AG09319 (cell line): ENCODE data around the gene RPL14.

Source experiments
- DNase-seq: peaks from one replicate; pipeline ENCODE4 v3.0.0-alpha.2; 2010; ENCODE audit warnings: low read depth; ENCODE audit errors: extremely low read depth
- TF ChIP-seq, protein P1 (sequence below): IDR thresholded peaks from 2 replicates; pipeline ENCODE4 v1.5.1; 2011; ENCODE audit warnings: low read depth, mild to moderate bottlenecking, inconsistent platforms, low read length, moderate library complexity

The RPL14 gene

DNA sequence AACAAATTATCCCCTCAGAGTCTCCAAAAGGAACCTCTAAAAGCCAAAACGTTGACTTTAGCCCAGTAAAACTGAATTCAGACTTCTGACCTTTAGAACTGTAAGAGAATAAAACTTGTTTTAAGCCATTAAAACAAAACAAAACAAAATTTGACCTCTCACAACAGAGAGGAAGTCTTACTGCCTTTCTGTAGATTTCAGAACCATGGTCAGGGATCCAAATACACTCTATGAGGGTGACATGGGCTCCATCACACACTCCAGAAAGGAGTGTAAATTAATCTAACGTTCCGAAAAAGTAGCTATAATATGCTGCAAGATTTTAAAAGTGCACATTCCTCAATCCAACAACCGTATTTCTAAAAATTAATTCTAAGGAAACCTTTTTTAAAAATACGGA is 19.2 kb upstream of the RPL14 start:
- DNase-seq = no peak
- TF ChIP-seq, protein P1, sequence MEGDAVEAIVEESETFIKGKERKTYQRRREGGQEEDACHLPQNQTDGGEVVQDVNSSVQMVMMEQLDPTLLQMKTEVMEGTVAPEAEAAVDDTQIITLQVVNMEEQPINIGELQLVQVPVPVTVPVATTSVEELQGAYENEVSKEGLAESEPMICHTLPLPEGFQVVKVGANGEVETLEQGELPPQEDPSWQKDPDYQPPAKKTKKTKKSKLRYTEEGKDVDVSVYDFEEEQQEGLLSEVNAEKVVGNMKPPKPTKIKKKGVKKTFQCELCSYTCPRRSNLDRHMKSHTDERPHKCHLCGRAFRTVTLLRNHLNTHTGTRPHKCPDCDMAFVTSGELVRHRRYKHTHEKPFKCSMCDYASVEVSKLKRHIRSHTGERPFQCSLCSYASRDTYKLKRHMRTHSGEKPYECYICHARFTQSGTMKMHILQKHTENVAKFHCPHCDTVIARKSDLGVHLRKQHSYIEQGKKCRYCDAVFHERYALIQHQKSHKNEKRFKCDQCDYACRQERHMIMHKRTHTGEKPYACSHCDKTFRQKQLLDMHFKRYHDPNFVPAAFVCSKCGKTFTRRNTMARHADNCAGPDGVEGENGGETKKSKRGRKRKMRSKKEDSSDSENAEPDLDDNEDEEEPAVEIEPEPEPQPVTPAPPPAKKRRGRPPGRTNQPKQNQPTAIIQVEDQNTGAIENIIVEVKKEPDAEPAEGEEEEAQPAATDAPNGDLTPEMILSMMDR = no peak

GRCh38 chr3:40445062-40445461 is 12.1 kb upstream of the RPL14 start:
- TF ChIP-seq, protein P1 = no peak
- no peak for DNase-seq

- TF ChIP-seq, protein P1 = no peak
- DNase-seq = no peak
These were observed 11.3 kb upstream of the RPL14 start for GRCh38 chr3:40445880-40446279.

DNA sequence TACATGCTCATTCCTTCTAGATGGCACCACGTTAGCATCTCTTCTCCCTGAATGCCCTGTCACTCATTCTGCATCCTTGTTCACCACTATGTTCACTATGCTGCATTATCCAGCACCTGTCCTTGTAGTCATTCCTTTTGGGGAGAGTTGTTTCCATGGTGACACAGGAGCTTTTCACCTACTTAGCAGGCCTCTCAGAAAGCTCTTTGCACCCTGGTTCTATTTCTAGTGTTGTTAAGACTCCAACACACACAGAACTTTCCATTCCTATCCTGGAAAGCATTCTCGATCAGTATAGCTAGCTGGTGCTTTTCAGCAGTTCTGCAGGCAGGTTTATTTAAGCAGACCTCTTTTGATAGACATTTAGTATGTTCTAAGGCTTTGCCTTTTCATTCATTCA is 6.7 kb upstream of the RPL14 start:
- TF ChIP-seq, protein P1 = no peak
- DNase-seq = no peak

GRCh38 chr3:40451551-40451950 is 5.6 kb upstream of the RPL14 start:
- no peak for DNase-seq
- TF ChIP-seq, protein P1 = no peak

GRCh38 chr3:40452057-40452456 is 5.1 kb upstream of the RPL14 start:
- TF ChIP-seq, protein P1 = no peak
- no peak for DNase-seq

DNA sequence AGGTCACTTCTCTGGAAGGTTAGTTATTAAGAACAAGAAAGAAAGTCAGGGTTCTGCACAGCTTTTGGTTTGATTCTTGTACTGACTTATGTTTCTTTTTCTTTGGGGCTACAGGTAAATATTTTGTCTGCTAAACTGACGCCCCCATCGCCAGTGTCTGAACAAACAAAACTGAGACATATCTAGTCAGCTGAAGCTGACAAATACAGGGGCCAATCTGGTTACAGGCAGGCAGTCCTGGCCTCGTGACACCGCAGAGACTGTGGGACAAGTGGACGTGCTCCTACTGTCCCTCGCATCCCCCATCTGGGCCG is 4.6 kb upstream of the RPL14 start:
- TF ChIP-seq, protein P1 = no peak
- no peak for DNase-seq
